ENCODE results near the gene FAR2. TPM values are rescaled to one million over a fixed set of nuclear protein-coding genes. Genes with fewer than 3 reads are reported as not detected.

The FAR2 gene
- polyA plus RNA-seq, 1 of the 3 experiments (the other 2 are of a cell fraction) = 7.4 TPM

- H3F3A ChIP-seq (replicated peaks; ENCODE audit: insufficient read depth) = no peaks in the 10 kb centered on the region
- no peak overlapping the region for H3K9ac ChIP-seq
- POLR2A ChIA-PET = no interaction called here
- H3K36me3 ChIP-seq (replicated peaks in 1 of 2; ENCODE audit: control insufficient read depth in 1 of 2, insufficient read depth in 2 of 2, low read length in 1 of 2) = no peaks in the 10 kb centered on the region
- no peak overlapping the region for H3K4me2 ChIP-seq
- peaks cover 3% of the 10 kb centered on the region; the same call in 1 of the 2 replicates for H3K9me3 ChIP-seq
- H3K27ac ChIP-seq (ENCODE audit: low read depth in 2 of 2, low read length in 1 of 2) = no peak overlapping the region
- no peaks in the 10 kb centered on the region for H3K27me3 ChIP-seq (ENCODE audit: insufficient read depth)
- WGBS (ENCODE audit: low lambda C conversion rate) = 64% methylated on average over 3 of the region's 3 CpGs
- H4K20me1 ChIP-seq (ENCODE audit: insufficient read depth) = no peaks in the 10 kb centered on the region
- H3K4me3 ChIP-seq (ENCODE audit: low read depth in 2 of 2, low read length in 1 of 2) = no peak overlapping the region
- H2AFZ ChIP-seq (ENCODE audit: low read depth) = no peak overlapping the region
- H3K4me1 ChIP-seq (ENCODE audit: control insufficient read depth in 1 of 2, insufficient read depth in 2 of 2, low read depth in 1 of 2, low read length in 1 of 2) = no peaks in the 10 kb centered on the region
- no peaks in the 10 kb centered on the region for H3K79me2 ChIP-seq (ENCODE audit: insufficient read depth)
- DNase-seq = no peak
- no peaks in the 10 kb centered on the region for H3K9me2 ChIP-seq
- CTCF ChIA-PET = no interaction called here
- TF ChIP-seq TEAD4 (IDR thresholded peaks at IDR 0.05; ENCODE audit: borderline replicate concordance, insufficient read depth) (no peak), FOSL2 (IDR thresholded peaks at IDR 0.05; ENCODE audit: borderline replicate concordance, low read depth) (no peak), CTCF (IDR thresholded peaks at IDR 0.05) (no peak), ZBTB33 (IDR thresholded peaks at IDR 0.05; ENCODE audit: borderline replicate concordance, low read depth) (no peak), REST (IDR thresholded peaks at IDR 0.05; ENCODE audit: low read depth, low read length) (no peak), SIN3A (IDR thresholded peaks at IDR 0.05; ENCODE audit: borderline replicate concordance, low read depth, low read length) (no peak), USF1 (IDR thresholded peaks at IDR 0.05; ENCODE audit: borderline replicate concordance, low read depth) (no peak), USF2 (IDR thresholded peaks at IDR 0.05; ENCODE audit: borderline replicate concordance, low read depth, low read length) (no peak), POLR2AphosphoS5 (IDR thresholded peaks at IDR 0.05; ENCODE audit: low read depth, low read length) (no peak), MEF2A (IDR thresholded peaks at IDR 0.05; ENCODE audit: borderline replicate concordance, low read depth) (no peak), IRF3 (IDR thresholded peaks at IDR 0.05; ENCODE audit: low read depth, low read length) (no peak)
These were observed 32.7 kb upstream of the FAR2 start for GRCh38 chr12:29116414-29116813.
